Activated CD4-positive, alpha-beta T cell treated with anti-CD3 and anti-CD28 coated beads for 48 hours (primary cell): Measurements from ENCODE around the gene ALK.
"Not testable (repeated sequence)": the region's sequence is repeated elsewhere in the genome, so short reads cannot be mapped to it uniquely, and the experiment has no call there.

ENCODE experiments used
- DNase-seq: peaks from one replicate; pipeline ENCODE4 v3.0.0-alpha.2; 2020

ALK gene

DNA sequence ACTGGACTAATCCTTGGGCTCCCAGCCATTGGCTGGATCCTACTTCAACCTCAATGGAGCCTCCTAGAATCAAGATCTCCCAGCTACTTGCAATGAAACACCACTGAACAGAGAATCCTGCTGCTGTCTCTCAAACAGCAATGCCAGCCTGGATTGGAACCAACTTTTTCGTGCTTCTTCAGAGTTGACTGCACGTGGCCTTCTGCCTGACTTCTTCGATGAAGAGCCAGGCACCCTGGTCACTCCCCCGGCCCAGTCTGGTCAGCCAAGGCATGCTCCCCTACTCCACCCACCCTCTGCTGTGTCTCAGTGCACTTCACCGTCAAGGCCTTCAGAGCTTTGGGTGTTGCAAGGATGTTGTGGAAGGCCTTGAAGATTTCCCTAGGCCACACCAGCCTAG, 657.5 kb downstream of the ALK start:
- DNase-seq: no peak

DNA sequence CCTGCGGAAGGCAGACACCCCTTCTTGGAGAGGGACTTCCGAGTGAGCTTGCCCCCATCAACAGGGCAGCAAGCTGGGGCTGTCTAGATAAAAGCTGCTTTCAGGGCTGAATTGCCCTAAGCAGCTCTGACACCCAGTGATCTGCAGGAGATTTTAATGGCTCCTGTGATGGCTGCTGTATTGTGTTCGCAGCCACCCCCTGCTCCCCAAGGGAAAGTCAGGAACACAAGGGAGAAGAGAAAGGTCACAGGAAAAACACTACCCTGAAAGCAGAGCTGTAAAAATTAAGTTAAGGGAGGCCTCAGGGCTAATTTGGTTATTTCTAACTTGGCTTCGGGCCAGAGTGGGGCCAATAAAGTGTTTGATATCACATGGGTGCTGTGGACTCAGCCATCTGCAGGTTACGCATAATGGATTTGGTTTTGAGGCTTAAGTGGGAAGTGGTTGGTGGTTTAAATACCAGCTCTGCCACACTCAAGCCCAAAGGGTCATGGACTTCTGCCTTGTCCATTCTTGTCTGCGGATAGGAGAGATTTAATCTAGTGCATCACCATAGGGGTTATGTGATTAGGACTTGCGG, 658.6 kb downstream of the ALK start:
- DNase-seq: no peak

DNA sequence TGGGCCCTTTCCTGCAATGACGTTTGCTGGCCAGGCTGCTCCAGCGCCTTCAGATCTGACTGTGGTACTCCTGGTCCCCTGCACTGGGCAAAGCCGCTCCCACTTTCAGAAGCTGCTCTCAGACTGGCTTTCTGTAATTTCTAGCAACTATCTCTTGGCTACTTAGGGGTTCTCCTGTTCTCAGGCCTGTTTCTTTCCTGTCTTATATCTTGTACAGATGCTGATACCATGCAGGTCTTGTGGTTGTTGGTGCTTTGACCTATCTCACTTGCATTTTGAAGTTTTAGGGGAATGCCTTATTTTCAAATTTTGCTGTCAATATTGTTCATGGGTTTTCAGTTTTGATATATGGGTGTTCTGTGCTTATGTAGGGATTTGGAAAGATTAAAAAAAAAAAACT, 660.4 kb downstream of the ALK start:
- DNase-seq: no peak

DNA sequence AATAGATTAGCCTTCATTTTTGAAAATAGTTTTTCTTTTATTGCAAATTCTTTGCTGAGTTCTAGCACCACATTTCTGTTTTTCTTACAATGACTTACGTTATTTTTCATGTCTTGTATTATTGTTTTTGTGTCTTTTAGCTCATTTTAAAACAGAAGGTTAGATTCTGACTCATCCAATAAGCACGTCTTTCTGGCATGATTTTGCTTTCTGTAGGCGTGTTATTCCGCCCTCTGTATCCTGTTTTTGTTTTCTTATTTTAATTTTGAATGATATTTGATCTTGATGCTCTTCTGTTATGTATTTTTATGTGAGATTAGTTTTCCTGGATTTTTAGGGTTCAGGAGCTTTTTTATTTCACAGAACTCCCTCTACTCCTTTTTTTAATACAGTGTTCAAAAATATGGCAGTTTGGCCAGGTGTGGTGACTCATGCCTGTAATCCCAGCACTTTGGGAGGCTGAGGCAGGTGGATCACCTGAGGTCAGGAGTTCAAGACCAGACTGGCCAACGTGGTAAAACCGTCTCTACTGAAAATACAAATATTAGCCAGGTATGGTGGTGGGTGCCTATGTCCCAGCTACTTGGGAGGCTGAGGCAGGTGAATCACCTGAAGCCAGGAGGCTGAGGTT, 661.1 kb downstream of the ALK start:
- DNase-seq: no peak

DNA sequence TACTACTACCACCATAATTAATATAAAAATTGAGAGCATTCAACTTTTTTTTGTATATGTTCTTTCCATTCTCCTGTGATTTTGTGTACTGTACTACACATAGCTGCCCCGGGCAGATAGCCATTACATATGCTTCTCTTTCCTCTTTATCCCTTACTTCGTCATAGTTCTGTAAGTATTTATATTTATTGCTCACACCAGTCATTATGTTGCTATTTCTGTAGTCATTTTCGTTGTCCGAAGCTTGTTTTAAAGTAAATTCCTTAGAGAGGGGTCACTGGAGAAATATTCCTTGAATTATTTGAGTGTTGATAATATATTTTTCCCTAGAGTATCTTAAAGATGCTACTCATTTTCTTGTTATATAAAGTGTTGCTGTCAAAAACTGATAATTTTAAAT, 662.2 kb downstream of the ALK start:
- no peak for DNase-seq

DNA sequence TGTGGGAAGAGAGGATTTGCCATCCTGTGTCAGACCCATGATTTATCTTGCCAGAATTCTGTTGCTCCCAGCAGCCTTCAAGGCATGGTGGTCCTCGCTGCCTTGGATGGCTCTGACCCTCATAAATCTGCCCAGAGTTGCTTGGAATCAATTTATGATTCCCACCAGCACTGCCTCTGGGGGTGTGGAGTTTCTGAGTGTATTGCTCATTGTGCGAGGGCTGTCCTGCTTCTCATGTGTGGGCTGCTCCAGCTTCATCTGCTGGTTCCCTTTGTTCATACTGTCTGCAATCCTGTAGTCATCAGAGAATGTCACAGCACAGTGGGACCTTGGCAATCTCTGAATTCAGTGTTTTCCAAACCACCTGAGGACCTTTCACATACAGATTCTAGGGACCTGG, 666.4 kb downstream of the ALK start:
- no peak for DNase-seq

DNA sequence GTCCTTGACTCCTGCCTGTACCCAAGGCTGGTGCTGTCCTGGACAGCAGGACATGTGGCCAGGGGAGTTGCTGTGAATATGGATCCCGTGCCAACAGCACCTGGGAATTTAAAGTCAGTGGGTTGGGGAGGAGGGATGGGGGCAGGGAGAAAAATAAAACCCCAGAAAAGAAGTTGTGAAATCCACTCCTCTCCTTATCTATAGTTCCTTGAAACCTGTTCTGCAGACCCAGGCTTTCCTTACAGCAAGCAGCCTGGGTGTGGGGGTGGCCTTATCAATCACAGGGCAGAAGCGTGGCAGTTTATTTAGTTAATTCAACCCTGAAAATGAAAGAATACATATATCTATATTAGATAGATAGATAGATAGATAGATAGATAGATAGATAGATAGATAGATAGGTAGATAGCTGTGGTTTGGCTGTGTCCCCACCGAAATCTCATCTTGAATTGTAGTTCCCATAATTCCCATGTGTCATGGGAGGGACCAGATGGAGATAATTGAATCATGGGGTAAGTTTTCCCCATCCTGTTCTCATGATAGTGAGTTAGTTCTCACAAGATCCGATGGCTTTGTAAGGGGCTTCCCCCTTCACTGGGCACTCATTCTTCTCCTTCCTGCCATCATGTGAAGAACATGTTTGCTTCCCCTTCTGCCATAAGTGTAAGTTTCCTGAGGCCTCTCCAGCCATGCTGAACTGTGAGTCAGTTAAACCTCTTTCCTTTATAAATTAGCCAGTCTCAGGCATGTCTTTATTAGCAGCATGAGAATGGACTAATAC, 667.7 kb downstream of the ALK start:
- not testable (repeated sequence) for DNase-seq

DNA sequence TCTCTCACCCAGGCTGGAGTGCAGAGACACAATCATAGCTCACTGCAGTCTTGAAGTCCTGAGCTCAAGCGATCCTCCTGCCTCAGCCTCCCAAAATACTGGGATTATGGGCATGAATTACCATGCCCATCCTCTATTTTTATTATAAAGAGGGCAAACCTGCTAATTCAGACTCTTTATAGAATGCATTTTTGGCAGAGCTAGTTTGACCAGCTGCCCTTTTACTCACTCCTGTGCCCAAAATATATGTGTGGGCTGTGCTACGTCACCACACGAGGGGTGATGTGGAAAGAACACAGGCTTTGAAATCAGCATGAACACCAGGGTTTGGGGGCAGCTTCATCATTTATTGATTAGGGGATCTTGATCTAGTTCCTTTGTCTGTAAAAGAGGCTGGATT, 668.4 kb downstream of the ALK start:
- no peak for DNase-seq

DNA sequence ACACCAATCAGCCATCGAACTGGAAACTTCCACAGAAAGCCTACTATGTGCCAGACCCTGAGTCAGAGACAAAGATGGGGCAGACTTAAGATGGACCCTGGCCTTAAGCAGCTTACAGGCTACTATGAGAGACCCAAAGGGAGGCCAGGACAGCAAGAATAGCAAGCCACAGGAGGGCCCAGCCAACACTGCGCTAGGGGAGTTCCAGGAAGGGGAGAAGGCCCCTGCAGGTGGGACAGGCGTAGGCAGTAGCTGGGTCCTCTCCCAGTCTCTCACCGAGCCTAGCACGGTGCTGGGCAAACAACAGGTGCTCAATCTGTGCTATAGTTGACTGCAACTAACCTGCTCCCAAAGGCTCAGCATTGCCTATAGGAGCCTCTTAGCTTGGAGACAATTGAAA, 670.0 kb downstream of the ALK start:
- no peak for DNase-seq

DNA sequence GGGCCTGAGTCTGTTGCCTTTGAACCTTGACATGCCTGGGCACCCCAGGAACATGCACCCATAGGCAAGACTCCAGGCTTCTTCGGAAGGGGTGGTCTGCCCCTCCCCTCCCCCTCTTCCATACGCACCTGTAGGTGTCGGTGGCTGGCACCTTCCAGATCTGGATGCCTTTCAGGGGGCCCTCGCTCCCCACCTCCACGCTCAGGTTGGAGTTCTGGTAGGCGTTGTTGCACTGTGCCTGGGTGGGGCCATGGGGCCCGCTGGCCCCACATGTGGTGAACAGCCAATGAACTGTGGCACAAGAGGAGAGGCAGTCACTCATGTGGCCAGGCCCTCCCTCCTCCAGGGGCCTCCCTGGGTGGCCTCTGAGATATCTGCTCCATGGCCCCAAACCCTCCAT, 670.4 kb downstream of the ALK start:
- DNase-seq: no peak

DNA sequence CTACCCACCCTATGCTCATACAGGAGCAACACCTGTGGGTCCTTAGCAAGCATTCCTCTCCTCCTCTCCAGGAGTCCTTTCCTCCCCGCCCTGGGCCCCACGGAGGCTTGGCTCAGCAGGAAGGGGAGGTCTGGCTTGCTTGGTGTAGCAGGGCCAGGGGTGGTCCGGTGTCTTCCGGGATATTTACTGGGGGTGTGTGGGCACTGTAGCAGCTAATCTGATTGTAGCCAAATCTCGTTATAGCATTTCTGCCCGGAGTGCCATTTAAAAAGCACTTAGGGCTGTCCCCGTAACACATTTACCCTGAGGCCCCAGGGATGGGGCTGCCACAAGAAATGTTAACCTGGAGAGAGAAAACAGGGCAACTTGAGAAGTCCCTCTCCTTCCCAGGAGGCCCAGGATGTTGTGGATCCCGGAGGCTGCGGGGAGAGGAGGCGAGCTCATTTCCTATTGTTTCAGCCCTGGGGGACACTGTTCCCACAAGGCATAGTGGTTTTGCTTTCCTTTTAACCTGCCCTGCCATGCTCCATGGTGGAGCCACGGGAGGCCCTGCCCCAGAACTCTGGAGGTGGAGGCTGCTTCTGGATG, 671.6 kb downstream of the ALK start:
- no peak for DNase-seq

DNA sequence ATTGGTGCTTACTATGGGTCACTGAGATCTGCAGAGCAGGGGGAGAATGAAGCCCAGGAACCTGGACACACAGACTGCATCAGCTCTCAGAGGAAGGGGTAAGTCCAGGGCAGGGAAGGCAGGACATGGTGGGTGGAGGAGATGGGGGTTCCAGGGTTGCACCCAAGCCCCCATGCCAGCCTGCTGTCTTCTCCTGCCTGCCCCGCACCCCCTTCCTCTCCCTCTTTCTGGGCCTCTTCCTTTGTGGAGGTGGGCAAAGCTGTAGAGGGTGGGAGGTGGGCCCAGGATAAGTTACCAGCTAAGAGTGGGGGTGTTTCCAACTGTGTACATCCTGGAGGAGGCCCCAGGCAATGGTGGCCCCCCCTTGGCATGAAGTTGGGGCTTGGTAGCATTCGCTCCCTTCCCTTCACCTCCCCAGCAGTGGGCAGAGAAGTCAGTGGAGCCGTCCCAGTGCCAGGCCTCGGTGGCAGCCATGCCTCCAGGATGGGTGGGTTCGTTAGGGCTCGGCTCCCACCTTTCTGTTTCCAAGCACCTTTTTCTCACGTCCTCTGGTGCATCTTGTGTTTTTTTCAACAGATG, 674.0 kb downstream of the ALK start:
- no peak for DNase-seq

DNA sequence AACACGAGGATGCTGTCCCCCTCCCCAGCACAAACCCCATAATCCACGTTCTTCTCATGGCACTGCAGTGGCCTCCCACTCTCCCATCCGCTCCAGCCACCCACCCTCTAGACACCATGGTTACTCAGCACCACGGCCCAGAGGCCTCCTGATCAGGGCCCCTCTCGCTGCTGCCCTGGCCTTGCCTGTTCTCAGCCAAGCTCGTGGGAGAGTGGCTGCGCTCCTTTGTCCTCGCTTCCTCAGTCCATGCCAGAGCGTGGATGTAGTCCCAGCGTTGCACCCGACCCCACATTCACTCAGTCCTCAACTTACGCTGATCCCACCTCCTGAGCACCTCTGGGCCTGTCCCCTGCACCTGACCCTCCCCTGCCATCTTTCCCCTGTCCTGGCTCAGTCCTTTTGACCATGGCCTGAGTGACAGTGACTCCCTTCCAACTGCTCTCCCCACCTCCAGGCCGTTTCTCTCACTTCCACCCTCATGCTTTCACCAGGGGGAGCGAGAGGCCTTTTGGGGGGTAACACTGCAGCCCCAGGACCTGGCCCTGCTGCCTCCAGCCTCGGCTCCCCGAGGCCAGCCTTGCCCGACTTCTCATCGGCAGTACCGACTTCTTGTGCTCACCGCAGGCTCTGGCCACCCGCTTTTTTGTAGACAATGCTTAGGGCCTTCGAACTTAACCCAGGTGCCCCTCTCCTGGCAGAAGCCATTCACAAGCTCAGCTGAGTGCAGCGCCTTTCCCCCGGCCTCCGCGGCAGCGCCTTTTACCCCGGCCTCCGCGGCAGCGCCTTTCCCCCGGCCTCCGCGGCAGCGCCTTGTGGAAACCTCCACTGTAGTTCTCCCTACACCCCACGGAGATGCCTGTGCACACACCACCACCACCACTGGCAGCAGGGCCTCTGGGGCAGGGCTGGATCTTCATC, 674.7 kb downstream of the ALK start:
- no peak for DNase-seq

DNA sequence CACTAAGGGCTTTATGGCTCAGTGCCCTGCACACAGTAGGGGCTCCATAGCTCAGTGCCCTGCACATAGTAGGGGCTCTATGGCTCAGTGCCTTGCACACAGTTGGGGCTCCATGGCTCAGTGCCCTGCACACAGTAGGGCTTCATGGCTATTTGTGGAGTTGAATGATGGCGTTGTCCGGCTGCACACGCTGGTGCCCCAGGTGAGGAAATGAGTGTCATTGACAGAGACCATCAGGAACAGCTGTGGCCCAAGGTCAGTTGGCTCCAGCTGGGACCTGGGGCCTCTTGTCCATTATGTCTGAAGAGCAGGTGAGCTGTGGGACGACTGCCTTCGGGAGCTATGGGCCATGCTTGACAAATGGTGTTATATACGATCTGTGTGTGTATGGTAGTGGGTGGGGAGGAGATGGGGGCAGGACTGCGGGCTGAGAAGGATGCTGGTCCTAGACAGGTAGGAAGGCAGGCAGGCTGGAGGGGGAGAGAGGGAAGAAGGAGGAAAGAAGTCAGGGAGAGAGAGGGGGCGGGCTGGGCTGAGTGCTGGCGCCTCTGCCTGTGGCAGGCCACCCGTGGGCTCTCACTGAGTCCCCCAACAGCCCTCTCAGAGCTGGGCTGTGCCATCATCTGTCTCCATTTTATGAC, 675.5 kb downstream of the ALK start:
- no peak for DNase-seq

DNA sequence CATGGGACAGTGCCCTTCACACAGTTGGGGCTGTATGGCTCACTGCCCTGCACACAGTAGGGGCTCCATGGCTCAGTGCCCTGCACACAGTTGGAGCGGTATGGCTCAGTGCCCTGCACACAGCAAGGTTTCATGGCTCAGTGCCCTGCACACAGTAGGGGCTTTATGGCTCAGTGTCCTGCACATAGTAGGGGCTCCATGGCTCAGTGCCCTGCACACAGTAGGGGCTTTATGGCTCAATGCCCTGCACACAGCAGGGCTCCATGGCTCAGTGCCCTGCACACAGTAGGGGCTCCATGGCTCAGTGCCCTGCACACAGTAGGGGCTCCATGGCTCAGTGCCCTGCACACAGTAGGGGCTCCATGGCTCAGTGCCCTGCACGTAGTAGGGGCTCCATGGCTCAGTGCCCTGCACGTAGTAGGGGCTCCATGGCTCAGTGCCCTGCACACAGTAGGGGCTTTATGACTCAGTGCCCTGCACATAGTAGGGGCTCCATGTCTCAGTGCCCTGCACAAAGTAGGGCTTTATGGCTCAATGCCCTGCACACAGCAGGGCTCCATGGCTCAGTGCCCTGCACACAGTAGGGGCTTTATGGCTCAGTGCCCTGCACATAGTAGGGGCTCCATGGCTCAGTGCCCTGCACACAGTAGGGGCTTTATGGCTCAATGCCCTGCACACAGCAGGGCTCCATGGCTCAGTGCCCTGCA, 676.2 kb downstream of the ALK start:
- not testable (repeated sequence) for DNase-seq

DNA sequence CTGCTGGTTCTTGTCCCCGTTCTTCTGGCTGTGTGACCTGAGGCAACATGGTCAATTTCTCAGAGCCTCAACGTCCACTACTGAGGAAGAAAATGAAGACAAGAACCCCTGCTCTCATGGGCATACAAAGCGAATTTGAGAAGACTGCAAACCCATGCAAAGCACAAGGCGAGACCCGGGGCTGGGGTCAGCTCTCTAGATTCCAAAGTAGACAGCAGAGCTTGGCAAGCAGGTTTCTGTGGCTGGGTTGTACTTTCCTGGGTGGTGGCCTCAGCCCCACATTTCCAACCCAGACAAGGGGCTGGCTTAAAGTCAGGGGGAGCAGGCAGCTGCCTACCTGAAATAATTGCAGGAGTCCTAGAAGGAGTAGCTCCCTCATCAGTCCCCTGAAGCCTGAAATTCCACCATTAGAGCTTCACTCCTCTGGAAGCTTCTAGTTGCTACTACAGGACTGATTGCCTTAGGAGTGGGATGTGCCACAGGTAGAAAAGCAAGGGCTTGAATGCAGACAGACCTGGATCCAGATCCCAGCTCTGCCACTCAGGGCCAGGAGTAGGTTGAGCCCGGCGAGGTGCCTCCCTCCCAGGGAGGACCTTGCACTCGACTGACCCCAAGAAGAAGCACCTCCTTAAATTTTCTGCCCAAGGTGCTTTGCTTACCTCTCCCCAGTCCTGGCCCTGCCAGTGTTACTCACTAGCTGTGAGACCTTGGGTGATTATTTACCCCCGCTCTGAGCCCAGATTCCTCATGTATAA, 678.6 kb downstream of the ALK start:
- no peak for DNase-seq

DNA sequence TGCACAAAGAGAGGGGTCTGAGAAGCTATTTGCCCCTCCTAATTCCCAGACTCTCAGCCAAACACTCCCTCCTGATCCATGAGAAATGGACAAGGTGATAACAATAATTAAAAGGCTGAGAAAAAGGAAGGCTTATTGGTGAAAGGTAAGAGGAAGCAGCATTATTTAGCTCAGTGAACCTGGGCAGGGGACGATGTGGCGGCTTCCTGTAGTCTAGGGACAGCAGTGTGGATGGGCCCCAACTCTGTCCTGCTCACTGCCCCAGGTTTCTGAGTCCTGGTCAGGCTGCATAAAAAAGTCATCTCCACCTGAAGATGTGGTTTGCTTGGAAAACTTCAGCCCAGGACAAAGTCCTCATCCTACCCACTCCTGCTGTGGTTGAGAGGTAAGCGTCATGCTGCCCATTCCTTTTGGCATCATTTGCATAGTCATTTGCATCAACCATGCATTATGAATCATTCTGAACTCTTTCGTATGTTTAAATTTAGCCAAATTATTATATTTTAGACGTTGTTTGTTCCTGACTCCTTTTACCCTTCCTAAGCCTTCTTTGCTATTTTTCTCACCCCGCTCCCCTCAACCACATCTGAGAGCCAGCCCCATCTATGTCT, 679.3 kb downstream of the ALK start:
- no peak for DNase-seq

DNA sequence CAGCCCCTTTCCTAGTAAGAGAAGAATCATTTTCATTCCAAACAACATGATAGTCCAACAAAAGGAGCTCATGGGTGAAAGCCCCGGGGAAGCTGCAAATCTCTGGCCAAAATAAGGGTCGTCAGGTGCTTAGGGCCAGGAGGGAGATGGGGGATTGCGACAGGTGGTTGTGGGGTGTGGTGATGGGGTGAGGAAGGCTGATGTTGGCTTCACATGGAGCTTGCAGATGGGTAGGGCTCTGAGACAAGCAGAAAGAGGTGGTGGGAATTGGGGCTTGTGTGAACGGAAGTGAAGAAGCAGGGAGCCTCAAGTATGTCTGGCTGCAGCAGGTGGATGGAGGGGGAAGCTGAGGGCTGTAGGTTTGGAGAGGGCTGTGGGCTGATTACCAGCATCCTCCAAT, 680.0 kb downstream of the ALK start:
- DNase-seq: no peak

DNA sequence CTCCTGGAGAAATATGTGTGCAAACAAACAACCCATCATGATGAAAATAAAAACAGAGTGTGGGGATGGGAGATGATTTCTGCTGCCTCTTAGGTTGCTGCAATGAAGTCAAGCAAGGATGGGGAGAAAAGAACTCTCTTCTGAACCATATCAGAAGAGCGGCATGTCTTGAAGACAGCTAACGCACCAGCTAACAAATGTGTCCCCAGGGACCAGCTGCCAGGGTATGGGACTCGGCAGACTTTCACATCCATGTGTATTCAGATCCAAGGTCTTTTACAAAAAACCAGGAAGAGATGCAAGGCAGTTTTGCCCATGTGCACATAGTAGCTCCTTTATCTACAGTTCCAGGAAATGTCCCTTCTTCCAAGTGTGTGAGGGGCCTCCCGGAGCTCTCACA, 680.8 kb downstream of the ALK start:
- DNase-seq: no peak
